ENCODE results near the gene AFF1. TPM values are rescaled to one million over a fixed set of nuclear protein-coding genes. Genes with fewer than 3 reads are reported as not detected.

Gene AFF1
- total RNA-seq, 4 donors from 2014 or later, result 59.7 to 78.1 (median 65.9) TPM

GRCh38 chr4:87090305-87090704 is 155.5 kb downstream of the AFF1 start:
- Histone ChIP-seq H3K27ac (no peak overlapping the region), H3K27me3 (no peaks in the 10 kb centered on the region), H3K4me3 (no peak overlapping the region), H3K9me3 (no peaks in the 10 kb centered on the region), H3K4me1 (peaks cover 13 to 64% (median 19%) of the 10 kb centered on the region in 3 donors), H3K36me3 (peaks cover 0 to 41% of the 10 kb centered on the region in 2 donors)
- 92 to 96% methylated on average over 3 of the region's 3 CpGs for WGBS, 2 donors (ENCODE audit: low coverage in 1 of 2)
- ATAC-seq, result no peak
- TF ChIP-seq EP300 (IDR thresholded peaks at IDR 0.05) (no peak), POLR2A (IDR thresholded peaks at IDR 0.05) (no peak), CTCF (IDR thresholded peaks at IDR 0.05) (no peak), POLR2AphosphoS5 (IDR thresholded peaks at IDR 0.05) (no peak)

- H3K36me3 ChIP-seq, result peaks cover 0 to 47% of the 10 kb centered on the region in 2 donors
- H3K4me1 ChIP-seq, result peaks cover 13 to 62% (median 15%) of the 10 kb centered on the region in 3 donors
- no peaks in the 10 kb centered on the region for H3K9me3 ChIP-seq
- no peaks in the 10 kb centered on the region for H3K27me3 ChIP-seq
- ATAC-seq, result peak; percentile 68
- TF ChIP-seq CTCF (IDR thresholded peaks at IDR 0.05) (no peak), POLR2AphosphoS5 (IDR thresholded peaks at IDR 0.05) (peak; percentile 57), EP300 (IDR thresholded peaks at IDR 0.05) (no peak), POLR2A (IDR thresholded peaks at IDR 0.05) (no peak)
- 18 to 86% methylated on average over 1 to 4 of the region's 4 CpGs for WGBS, 2 donors (ENCODE audit: low coverage in 1 of 2)
- peak overlapping the region in 3 of 4 donors; percentile 25 to 41 (median 36) for H3K27ac ChIP-seq
- no peak overlapping the region for H3K4me3 ChIP-seq
These were observed 157.8 kb downstream of the AFF1 start for GRCh38 chr4:87092389-87093141.

GRCh38 chr4:87093443-87094123 is 158.8 kb downstream of the AFF1 start:
- Histone ChIP-seq H3K4me1 (peaks cover 13 to 63% (median 15%) of the 10 kb centered on the region in 3 donors), H3K27me3 (no peaks in the 10 kb centered on the region), H3K36me3 (peaks cover 0 to 47% of the 10 kb centered on the region in 2 donors), H3K9me3 (no peaks in the 10 kb centered on the region), H3K27ac (peak overlapping the region in 3 of 4 donors; percentile 25 to 41 (median 36)), H3K4me3 (no peak overlapping the region)
- ATAC-seq, result no peak
- WGBS, 2 donors (ENCODE audit: low coverage in 1 of 2), result 24 to 44% methylated on average over 2 to 3 of the region's 4 CpGs
- TF ChIP-seq POLR2A (IDR thresholded peaks at IDR 0.05) (no peak), CTCF (IDR thresholded peaks at IDR 0.05) (peak; percentile 26 to 66 (median 58)), POLR2AphosphoS5 (IDR thresholded peaks at IDR 0.05) (no peak), EP300 (IDR thresholded peaks at IDR 0.05) (no peak)

- no peak for ATAC-seq
- H3K27ac ChIP-seq, result no peak overlapping the region
- no peak for TF ChIP-seq POLR2AphosphoS5 (IDR thresholded peaks at IDR 0.05)
- no peak for TF ChIP-seq POLR2A (IDR thresholded peaks at IDR 0.05)
- no peak for TF ChIP-seq CTCF (IDR thresholded peaks at IDR 0.05)
- no peak for TF ChIP-seq EP300 (IDR thresholded peaks at IDR 0.05)
- WGBS, 2 donors (ENCODE audit: low coverage in 1 of 2), result 53 to 63% methylated on average over 4 of the region's 4 CpGs
- no peak overlapping the region for H3K4me3 ChIP-seq
- peaks cover 0 to 31% of the 10 kb centered on the region in 2 donors for H3K36me3 ChIP-seq
- peaks cover 13 to 67% (median 15%) of the 10 kb centered on the region in 3 donors for H3K4me1 ChIP-seq
- no peaks in the 10 kb centered on the region for H3K9me3 ChIP-seq
- H3K27me3 ChIP-seq, result no peaks in the 10 kb centered on the region
These were observed 162.3 kb downstream of the AFF1 start for GRCh38 chr4:87097075-87097474.

Data from gastroesophageal sphincter (tissue), 4 donors.